HT-29 (cell line): Measurements from ENCODE around the gene CYP2C9. TPM values are rescaled to one million over a fixed set of nuclear protein-coding genes. Genes with fewer than 3 reads are reported as not detected.
A peak's percentile ranks its signal among the peaks of the same experiment; 100 is the strongest.
"Not testable (repeated sequence)": the region's sequence is repeated elsewhere in the genome, so short reads cannot be mapped to it uniquely, and the experiment has no call there.

Source experiments
- DNase-seq: peaks from one replicate; pipeline ENCODE4 v3.0.0-alpha.2; 2015; ENCODE audit warnings: low spot score
- total RNA-seq: library from RNA; depleted of rRNA; stranded (reverse); fragments of >200 nt; shearing (Covaris generic); gene quantifications from 2 replicates; pipeline ENCODE4 v1.2.3, GENCODE V29; 2014; rRNA removed

Gene CYP2C9
- not detected in 2 replicates for total RNA-seq

DNA sequence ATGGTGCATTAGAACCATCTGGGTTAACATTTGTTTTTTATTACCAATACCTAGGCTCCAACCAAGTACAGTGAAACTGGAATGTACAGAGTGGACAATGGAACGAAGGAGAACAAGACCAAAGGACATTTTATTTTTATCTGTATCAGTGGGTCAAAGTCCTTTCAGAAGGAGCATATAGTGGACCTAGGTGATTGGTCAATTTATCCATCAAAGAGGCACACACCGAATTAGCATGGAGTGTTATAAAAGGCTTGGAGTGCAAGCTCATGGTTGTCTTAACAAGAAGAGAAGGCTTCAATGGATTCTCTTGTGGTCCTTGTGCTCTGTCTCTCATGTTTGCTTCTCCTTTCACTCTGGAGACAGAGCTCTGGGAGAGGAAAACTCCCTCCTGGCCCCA, at the start of gene CYP2C9:
Gene CYP2C9, plus strand, starts transcription at position 276 of the 400 bp plus-strand sequence. Its CDS starts 25 bp downstream, at position 301.
- no peak for DNase-seq

DNA sequence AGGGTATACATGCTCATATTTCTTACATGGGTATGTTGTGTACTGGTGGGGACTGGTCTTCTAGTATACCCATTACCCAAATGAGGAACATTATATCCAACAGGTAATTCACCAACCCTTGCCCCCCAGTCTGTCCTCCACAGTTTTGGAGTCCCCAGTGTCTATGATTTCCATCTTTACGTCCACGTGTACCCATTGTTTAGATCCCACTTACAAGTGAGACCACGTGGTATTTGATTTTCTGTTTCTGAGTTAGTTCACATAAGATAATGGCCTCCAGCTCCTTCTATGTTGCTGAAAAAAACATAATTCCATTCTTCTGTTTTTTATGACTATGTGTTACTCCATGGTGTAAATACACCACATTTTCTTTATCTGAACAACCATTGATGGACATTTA, 49.3 kb upstream of the CYP2C9 start:
- DNase-seq: no peak

- DNase-seq: no peak
These were observed 48.0 kb upstream of the CYP2C9 start for GRCh38 chr10:94890264-94891022.

- DNase-seq: not testable (repeated sequence)
These were observed 40.0 kb upstream of the CYP2C9 start for GRCh38 chr10:94898414-94898813.

DNA sequence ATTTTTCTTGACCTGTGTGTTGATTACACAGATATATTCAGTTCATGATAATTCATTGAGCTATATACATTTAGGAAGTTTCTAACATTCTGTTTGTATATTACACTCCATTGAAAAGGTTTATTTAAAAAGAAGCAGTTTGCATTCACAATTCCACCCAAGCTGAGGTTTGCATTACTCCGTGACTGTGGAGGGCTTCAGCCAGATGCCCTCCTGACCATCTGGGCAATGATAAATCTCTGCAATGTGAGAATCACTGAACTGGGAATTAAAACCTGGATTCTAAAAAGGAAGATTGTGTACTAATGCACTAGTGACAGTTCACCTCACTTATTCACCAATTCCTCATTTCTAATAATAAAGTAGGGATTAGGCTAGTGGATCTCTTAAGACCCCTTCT, 36.4 kb upstream of the CYP2C9 start:
- no peak for DNase-seq

GRCh38 chr10:94902570-94902969, 35.9 kb upstream of the CYP2C9 start:
- peak; percentile 20 for DNase-seq

- not testable (repeated sequence) for DNase-seq
These were observed 33.8 kb upstream of the CYP2C9 start for GRCh38 chr10:94904506-94905148.

GRCh38 chr10:94916423-94916822, 22.0 kb upstream of the CYP2C9 start:
- DNase-seq: no peak

DNA sequence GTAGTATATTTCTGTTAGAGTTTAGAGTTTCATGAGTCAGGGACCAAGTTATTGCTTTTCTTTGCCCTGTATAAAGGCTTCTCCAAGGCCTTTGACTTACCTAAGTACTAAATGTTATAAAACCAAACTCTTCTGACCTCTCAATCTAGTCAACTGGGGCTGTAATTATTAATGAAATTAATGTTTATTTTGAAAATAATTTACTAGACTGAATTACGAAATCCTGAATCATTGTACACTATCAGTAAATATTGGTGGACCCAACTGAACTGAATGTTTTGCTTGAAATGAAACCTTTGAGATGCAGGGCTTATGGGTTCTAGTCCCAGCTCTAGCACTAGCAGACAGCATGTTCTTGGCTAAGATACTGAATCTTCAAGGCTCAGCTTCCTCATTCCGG, 1.7 kb upstream of the CYP2C9 start:
- no peak for DNase-seq

- not testable (repeated sequence) for DNase-seq
These were observed 5.1 kb downstream of the CYP2C9 start for GRCh38 chr10:94943432-94944103.

DNA sequence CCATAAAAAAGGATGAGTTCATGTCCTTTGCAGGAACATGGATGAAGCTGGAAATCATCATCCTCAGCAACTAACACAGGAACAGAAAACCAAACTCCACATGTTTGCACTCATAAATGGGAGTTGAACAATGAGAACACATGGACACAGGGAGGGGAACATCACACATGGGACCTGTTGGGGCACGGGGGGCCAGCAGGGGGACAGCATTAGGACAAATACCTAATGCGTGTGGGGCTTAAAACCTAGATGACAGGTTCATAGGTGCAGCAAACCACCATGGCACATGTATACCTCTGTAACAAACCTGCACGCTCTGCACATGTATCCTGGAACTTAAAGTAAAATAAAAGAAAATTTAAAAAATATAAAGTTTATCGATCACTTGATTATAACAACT, 7.7 kb downstream of the CYP2C9 start:
- not testable (repeated sequence) for DNase-seq

DNA sequence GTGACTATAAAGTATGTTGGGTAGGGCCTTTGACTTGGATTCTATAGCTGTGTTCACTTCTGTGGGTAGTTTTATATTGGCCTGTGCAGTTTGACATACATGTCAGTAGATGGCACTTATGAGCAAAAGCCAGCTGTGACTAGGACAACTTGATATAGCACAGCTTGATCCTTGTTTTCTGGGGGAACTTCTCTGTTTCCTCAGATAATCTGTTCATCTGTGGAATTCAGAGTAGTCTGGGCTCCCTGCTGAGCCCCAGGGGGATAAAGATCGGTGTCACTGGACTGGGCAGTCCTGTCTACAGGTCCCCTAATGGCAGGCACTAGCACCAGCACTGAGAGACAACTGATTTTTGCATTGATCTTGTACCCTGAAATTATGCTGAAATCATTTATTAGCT, 25.4 kb downstream of the CYP2C9 start:
- peak; percentile 70 for DNase-seq

DNA sequence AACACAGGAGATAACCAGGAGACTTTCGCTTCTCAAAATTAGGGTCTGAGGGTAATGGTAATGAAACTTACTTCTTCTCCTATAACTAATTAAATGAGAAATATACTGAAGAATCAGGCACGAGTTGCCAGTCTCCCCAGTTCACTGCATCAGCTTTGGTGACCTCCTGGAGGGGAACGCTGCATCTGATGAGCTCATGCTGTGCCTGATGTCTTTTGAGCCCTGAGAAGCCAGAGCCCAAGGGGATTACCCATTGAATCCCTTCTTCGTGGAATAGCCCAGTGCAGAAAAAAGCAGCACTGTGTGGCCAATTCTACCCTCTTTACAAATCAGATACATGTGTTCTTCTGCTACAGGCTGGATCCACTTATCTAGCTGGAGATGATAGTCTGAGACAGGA, 45.1 kb downstream of the CYP2C9 start:
- no peak for DNase-seq

- DNase-seq: no peak
These were observed 50.7 kb downstream of the CYP2C9 start for GRCh38 chr10:94989192-94989591.

GRCh38 chr10:94991243-94991888, 52.9 kb downstream of the CYP2C9 start:
- DNase-seq: no peak

DNA sequence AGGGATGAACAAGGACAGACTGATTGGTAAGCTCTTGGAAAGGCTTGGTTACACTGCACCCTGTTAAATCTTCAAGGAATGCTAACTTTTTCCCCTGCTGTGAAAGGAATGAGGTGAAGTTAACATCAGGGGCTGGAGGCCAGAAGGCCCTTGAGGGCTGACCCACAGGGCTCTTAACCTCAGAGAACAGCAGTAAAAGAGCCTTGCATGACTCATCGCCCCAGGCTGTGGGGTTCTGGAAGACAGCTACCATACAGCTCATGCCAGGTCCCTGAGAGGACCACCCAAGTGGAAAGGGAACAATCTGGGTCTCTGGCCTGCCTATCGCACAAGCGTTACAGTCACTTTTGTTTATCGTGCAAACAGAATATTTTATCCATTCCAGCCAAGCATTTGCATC, 54.4 kb downstream of the CYP2C9 start:
- DNase-seq: no peak

- no peak for DNase-seq
These were observed 59.3 kb downstream of the CYP2C9 start for GRCh38 chr10:94997741-94998174.

DNA sequence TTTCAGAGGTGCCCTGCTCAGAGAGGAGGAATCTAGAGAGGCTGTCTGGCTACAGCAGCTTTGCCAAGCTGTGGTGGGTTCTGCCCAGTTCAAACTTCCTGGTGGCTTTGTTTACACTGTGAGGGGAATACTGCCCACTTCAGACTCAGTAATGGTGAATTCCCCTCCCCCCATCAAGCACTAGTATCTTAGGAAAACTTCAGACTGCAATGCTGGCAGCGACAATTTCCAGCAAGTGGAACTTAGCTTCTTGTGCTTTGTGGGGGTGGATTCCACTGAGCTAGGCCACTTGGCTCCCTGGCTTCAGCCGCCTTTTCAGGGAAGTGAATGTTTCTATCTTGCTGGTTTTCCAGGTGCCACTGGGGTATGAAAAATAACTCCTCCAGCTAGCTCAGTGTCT, 88.0 kb downstream of the CYP2C9 start:
- DNase-seq: no peak

DNA sequence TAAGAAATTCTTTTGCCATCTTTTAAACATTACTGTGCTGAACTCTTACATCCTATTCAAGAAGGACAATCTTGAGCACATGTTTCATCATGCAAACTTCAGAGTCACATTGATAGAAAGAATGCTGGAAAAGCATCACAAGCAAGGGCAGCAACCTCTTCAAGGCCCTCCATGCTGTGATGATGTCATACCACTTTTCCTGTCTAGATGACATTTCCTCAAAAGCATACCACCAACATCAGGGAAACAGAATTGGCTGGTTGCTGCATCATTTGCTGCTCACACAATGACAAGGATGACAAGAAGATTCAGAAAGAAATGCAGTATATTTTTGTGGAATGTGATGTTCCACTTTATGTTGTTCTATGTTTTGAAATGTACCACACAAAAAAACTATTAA, 93.2 kb downstream of the CYP2C9 start:
- DNase-seq: no peak

- no peak for DNase-seq
These were observed 95.9 kb downstream of the CYP2C9 start for GRCh38 chr10:95034401-95034800.

DNA sequence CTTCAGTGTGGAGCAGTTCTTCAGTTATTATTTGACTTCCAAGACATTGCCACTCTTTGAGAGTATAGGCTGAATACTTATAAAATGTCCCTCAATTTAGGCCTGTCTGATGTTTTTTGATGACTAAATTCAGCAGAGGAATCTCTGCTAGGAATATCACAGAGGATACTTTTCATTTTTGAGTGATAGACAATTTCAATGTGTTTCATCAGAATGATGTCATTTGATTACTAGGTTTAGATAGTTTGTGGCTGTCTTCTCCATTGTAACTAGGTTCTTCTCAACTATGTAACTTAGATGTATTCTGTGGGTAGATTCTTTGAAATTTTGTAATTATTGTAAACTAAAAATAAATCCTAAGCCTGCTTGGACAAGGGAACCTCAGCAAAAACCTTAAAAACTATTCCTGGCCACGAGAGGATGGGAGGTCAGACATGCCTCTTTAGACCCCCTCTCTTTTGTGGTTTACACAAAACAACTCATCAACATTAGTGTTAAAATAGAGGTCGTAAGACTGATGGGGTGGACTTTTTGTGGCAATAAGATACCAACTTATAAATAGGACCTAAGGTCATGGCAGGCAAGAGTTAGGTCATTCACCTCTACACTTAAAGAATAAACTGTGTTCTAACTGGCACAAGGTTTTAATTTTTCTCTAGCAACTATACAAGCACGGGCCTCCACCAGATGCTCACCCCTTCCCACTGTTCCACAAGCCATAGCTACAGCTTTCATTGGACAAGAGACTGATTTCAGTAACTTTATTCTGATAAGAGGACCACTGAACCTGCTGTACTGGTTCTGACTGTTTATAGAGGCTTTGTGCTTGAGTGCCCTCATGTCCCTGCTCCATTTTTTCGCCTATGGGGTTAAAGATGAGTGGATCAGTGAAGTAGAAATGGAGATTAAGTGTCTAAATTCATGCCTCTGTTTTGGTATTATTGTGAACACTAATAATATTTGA, 97.2 kb downstream of the CYP2C9 start:
- DNase-seq: no peak
